ENCODE results near the gene ENTPD8.

Gene ENTPD8

DNA sequence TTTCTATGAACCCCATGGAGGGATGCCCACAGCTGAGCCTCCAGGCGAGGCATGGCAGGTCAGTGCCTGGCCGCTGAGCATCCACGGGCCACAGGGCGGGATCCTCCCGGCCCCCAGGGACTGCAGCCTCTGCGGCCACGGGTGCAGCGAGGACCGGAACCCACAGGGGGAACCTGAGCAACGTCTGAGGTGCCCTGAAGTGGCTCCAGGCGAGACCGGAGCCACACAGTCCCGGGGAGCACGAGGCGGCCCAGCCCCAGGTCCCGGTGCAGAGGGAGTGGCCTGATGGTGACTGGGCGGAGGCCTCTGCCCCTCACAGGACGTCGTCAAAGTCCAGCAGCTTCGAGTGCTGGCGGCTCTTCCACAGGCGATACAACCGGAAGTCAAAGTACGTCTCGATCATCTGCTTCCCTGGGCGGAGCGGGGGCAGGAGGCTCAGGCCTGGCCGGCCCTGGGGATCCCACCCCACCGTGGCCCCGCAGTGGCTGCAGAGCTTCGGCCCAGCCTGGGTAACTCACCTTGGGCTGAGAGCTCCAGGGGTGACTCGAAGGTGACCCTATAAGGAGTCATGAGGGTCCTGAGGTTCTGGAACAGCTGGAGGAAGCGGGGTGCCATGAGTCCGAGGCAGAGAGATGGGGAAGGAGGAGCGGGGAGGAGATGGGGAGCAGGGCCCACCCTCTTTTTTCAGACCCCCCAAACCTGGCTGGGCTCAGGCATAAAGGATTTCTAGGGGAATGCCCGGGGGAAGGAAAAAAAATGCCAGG, 8.1 kb upstream of the ENTPD8 start:
- H3K4me3 ChIP-seq (ENCODE audit: severe bottlenecking), result no peak overlapping the region
- peaks cover 4% of the 10 kb centered on the region for H3K4me1 ChIP-seq (ENCODE audit: insufficient read depth, poor library complexity, severe bottlenecking)
- ATAC-seq (ENCODE audit: low read depth) (no peak), DNase-seq (ENCODE audit: low spot score) (no peak)
- no peaks in the 10 kb centered on the region for H3K27me3 ChIP-seq (ENCODE audit: insufficient read depth, poor library complexity, severe bottlenecking)
- peaks cover 15% of the 10 kb centered on the region for H3K36me3 ChIP-seq (ENCODE audit: low read depth)
- no peaks in the 10 kb centered on the region for H3K9me3 ChIP-seq (ENCODE audit: severe bottlenecking)
- no peak overlapping the region for H3K27ac ChIP-seq (ENCODE audit: poor library complexity, severe bottlenecking)
- TF ChIP-seq, protein P1, sequence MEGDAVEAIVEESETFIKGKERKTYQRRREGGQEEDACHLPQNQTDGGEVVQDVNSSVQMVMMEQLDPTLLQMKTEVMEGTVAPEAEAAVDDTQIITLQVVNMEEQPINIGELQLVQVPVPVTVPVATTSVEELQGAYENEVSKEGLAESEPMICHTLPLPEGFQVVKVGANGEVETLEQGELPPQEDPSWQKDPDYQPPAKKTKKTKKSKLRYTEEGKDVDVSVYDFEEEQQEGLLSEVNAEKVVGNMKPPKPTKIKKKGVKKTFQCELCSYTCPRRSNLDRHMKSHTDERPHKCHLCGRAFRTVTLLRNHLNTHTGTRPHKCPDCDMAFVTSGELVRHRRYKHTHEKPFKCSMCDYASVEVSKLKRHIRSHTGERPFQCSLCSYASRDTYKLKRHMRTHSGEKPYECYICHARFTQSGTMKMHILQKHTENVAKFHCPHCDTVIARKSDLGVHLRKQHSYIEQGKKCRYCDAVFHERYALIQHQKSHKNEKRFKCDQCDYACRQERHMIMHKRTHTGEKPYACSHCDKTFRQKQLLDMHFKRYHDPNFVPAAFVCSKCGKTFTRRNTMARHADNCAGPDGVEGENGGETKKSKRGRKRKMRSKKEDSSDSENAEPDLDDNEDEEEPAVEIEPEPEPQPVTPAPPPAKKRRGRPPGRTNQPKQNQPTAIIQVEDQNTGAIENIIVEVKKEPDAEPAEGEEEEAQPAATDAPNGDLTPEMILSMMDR (IDR thresholded peaks at IDR 0.05; ENCODE audit: poor library complexity, severe bottlenecking), result no peak

DNA sequence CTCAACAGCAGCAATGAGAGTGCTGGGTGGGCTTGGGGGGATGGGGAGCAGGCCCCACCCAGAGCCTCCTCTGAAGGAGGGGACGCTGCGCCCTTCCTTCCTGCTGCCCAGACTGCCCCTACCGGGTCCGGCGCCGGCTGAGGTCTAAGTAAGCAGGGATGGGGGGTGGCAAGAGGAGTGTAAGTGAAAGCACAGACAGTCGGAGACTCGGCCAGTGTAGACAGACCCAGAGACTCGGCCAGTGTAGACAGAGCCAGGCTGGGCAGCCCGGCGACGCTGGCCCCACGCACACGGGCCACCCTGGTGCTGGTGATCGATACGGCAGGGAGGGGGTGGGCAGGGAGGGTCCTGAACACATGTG, 7.4 kb upstream of the ENTPD8 start:
- no peak for ATAC-seq (ENCODE audit: low read depth)
- DNase-seq (ENCODE audit: low spot score), result no peak
- H3K4me3 ChIP-seq (ENCODE audit: severe bottlenecking), result no peak overlapping the region
- peaks cover 13% of the 10 kb centered on the region for H3K36me3 ChIP-seq (ENCODE audit: low read depth)
- H3K9me3 ChIP-seq (ENCODE audit: severe bottlenecking), result no peaks in the 10 kb centered on the region
- H3K27me3 ChIP-seq (ENCODE audit: insufficient read depth, poor library complexity, severe bottlenecking), result no peaks in the 10 kb centered on the region
- no peak overlapping the region for H3K27ac ChIP-seq (ENCODE audit: poor library complexity, severe bottlenecking)
- TF ChIP-seq, protein P1 (IDR thresholded peaks at IDR 0.05; ENCODE audit: poor library complexity, severe bottlenecking), result no peak
- peaks cover 4% of the 10 kb centered on the region for H3K4me1 ChIP-seq (ENCODE audit: insufficient read depth, poor library complexity, severe bottlenecking)

DNA sequence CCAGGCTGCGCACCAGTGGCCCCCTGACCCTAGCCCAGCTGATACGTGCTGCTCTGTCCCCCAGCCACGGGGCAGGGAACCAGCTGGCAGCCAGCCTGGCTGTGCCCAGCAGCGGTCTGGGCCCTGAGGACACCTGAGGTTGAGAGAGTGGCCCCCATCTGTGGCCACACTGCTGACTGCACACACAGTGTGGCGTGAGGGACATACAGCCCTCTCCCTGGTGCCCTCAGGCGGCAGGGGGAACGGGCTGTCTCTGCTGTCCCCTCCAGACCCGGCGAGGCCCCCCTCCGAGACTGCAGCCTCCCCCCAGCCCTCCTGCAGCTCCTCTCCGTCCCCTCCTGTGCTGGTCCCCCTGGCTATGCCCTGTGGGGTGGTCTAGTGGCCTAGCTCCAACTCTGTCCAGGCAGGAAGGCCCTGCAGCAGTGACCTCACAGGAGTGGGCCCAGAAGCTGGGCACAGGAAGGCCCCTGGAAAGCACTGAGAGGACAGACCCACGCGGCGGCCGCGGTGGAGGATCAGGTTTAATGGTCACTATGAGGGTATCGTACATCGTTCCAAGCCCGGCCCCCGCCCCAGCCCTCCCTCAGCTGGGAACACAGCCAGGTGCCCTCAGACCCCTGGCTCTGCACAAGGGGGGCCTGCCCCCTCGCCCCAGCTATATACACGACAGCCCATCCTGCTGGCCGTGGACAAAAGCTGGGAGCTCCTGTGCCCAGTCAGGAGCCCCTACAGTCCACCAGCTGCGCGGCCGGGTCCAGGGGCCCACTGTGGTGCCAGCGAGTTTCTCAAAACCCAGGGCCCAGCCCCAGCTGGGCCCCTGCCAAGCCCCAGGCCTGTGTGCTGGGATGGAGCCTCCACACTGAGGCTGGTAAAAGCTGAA, 6.8 kb upstream of the ENTPD8 start:
- TF ChIP-seq, protein P1 (IDR thresholded peaks at IDR 0.05; ENCODE audit: poor library complexity, severe bottlenecking), result no peak
- H3K27ac ChIP-seq (ENCODE audit: poor library complexity, severe bottlenecking), result no peak overlapping the region
- no peak overlapping the region for H3K4me3 ChIP-seq (ENCODE audit: severe bottlenecking)
- no peaks in the 10 kb centered on the region for H3K9me3 ChIP-seq (ENCODE audit: severe bottlenecking)
- DNase-seq (ENCODE audit: low spot score), result no peak
- no peaks in the 10 kb centered on the region for H3K27me3 ChIP-seq (ENCODE audit: insufficient read depth, poor library complexity, severe bottlenecking)
- ATAC-seq (ENCODE audit: low read depth), result no peak
- H3K36me3 ChIP-seq (ENCODE audit: low read depth), result peaks cover 7% of the 10 kb centered on the region
- H3K4me1 ChIP-seq (ENCODE audit: insufficient read depth, poor library complexity, severe bottlenecking), result peaks cover 4% of the 10 kb centered on the region

DNA sequence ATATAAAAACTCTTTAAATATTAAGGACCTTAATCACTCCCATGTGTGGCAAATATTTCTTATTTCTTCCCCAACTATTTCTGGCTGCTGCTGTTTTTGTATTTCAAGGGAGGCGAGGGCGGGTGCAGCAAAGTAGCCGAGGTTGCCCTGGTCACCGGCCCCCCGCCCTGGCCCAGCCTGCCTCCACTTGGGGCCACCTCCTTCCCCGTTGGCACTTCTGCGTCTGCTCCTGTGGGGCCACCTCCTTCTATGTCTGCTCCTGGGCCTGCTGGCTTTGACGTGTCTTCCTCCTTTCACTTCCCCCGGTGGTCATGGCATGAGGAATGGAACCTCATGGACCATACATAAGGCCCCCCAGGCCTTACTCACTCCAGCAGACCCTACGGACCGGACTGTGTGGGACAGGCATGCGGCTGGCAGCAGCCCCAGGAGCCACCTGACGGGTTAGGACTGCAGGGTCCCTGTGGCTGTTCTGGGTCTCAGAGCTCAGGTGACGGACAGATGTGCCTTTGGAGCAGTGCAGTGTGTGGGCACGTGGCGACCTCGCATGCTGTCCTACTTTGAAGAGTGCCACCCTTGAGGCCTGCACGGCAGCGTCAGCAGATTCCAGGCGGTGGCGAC, 5.8 kb upstream of the ENTPD8 start:
- ATAC-seq (ENCODE audit: low read depth), result no peak
- Histone ChIP-seq H3K36me3 (ENCODE audit: low read depth) (no peaks in the 10 kb centered on the region), H3K4me3 (ENCODE audit: severe bottlenecking) (no peak overlapping the region), H3K27ac (ENCODE audit: poor library complexity, severe bottlenecking) (no peak overlapping the region), H3K4me1 (ENCODE audit: insufficient read depth, poor library complexity, severe bottlenecking) (peaks cover 4% of the 10 kb centered on the region), H3K27me3 (ENCODE audit: insufficient read depth, poor library complexity, severe bottlenecking) (no peaks in the 10 kb centered on the region), H3K9me3 (ENCODE audit: severe bottlenecking) (no peaks in the 10 kb centered on the region)
- TF ChIP-seq, protein P1 (IDR thresholded peaks at IDR 0.05; ENCODE audit: poor library complexity, severe bottlenecking), result no peak
- DNase-seq (ENCODE audit: low spot score), result no peak
